AG04450 (cell line): Measurements from ENCODE around the gene OR4D1. TPM values are rescaled to one million over a fixed set of nuclear protein-coding genes. Genes with fewer than 3 reads are reported as not detected.

Experiments used
- CTCF ChIA-PET: fragments of 300-600, 350-600 bp; formaldehyde crosslinking; extraction: SDS; loops from one replicate; lab custom pipeline; 2022; ENCODE audit warnings: antibody characterized with exemption, inconsistent platforms; lab: Charles Lee
- POLR2A ChIA-PET: fragments of 350-600 bp; formaldehyde crosslinking; extraction: SDS; loops from one replicate; lab custom pipeline; 2021; ENCODE audit warnings: antibody characterized with exemption, inconsistent platforms; lab: Yijun Ruan, JAX
- DNase-seq: peaks from one replicate; pipeline ENCODE4 v3.0.0-alpha.2; 2011; ENCODE audit warnings: low read depth, low spot score
- H3K27ac ChIP-seq: one replicate; pipeline ENCODE4 v1.5.1; 2012; ENCODE audit warnings: low read depth, low read length, control low read depth
- H3K27me3 ChIP-seq: one replicate; pipeline ENCODE4 v1.6.0; 2012; ENCODE audit warnings: low read length; ENCODE audit not compliant: control insufficient read depth, insufficient read depth
- H3K4me3 ChIP-seq: 2 replicates; pipeline ENCODE4 v1.5.1; 2011; ENCODE audit warnings: mild to moderate bottlenecking, low read depth, low read length, control low read depth
- H3K9me3 ChIP-seq: 2 replicates; pipeline ENCODE4 v1.5.1; 2012; ENCODE audit warnings: low read length; ENCODE audit not compliant: control insufficient read depth, insufficient read depth
- CTCF ChIP-seq: IDR thresholded peaks from 2 replicates; pipeline ENCODE4 v1.5.1; 2011; ENCODE audit warnings: low read depth, low read length, control low read depth, inconsistent platforms
- polyA plus RNA-seq: library from polyadenylated mRNA; depleted of rRNA; stranded (reverse); fragments of >200 nt; gene quantifications from 2 replicates; pipeline ENCODE4 v1.2.3, GENCODE V29; 2011

The OR4D1 gene
- polyA plus RNA-seq, 1 experiment, result not detected

GRCh38 chr17:58174871-58175270 lies 26.7 kb downstream of the OR4D1 start:
- H3K4me3 ChIP-seq, result no peak overlapping the region
- ChIA-PET POLR2A (no interaction called here), CTCF (no interaction called here)
- no peaks in the 10 kb centered on the region for H3K9me3 ChIP-seq
- H3K27ac ChIP-seq, result no peak overlapping the region
- no peak for TF ChIP-seq CTCF
- no peaks in the 10 kb centered on the region for H3K27me3 ChIP-seq
- no peak for DNase-seq

DNA sequence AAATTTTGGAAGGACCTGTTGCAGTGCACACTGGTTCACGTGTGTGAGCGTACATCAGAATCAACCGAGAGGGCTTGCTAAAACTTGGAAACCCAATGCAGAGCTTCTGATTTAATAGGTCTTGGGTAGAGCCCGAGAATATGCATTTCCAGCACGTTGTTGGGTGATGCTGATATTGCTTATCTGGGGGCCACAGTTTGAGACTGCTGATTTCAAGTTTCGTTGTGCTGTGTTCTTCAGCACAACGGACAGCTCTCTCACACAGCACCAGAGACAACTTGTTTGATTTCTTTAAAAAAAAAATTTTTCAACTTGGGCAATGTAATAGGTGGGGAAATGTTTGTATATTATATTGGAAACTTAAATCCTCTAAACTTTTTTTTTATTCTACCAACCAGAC lies 28.0 kb downstream of the OR4D1 start:
- CTCF ChIA-PET, result no interaction called here

GRCh38 chr17:58181796-58182195 lies 33.6 kb downstream of the OR4D1 start:
- no peaks in the 10 kb centered on the region for H3K27me3 ChIP-seq
- DNase-seq, result no peak
- no peak for TF ChIP-seq CTCF
- H3K27ac ChIP-seq, result no peak overlapping the region
- H3K4me3 ChIP-seq, result no peak overlapping the region
- ChIA-PET POLR2A (no interaction called here), CTCF (no interaction called here)
- no peaks in the 10 kb centered on the region for H3K9me3 ChIP-seq

More for the DNA sequence above, 28.0 kb downstream of the OR4D1 start:
- H3K27me3 ChIP-seq, result no peaks in the 10 kb centered on the region
- POLR2A ChIA-PET, result interaction anchor here (0.7 kb wide), 1 partner anchor 93 kb away, joined by 3 read pairs; no protein-coding TSS in a partner anchor
- H3K9me3 ChIP-seq, result no peaks in the 10 kb centered on the region
- no peak for DNase-seq
- no peak for TF ChIP-seq CTCF
- H3K27ac ChIP-seq, result no peak overlapping the region
- H3K4me3 ChIP-seq, result no peak overlapping the region

DNA sequence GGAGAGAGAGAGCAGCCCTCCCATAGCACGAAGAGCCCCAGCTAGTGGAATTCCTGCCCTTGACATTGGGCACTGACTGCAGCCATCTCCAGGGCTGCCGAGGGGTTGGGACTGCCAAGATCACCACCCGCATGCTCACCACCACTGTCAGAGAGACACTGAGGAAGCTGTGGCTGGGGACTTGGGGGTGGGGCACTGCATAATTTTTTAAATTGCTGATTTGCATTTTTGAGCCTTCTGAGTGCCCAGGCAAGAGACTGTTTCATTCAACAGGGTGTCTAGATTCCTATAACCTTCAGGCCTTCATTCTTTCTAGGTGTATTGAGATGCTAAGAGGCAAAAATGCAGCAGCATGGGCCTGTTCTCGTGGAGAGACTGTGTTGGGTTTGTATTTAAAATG lies 35.3 kb downstream of the OR4D1 start:
- ChIA-PET POLR2A (no interaction called here), CTCF (no interaction called here)
- H3K27ac ChIP-seq, result no peak overlapping the region
- H3K9me3 ChIP-seq, result no peaks in the 10 kb centered on the region
- no peak for DNase-seq
- TF ChIP-seq CTCF, result no peak
- H3K27me3 ChIP-seq, result peaks cover 2% of the 10 kb centered on the region
- no peak overlapping the region for H3K4me3 ChIP-seq

DNA sequence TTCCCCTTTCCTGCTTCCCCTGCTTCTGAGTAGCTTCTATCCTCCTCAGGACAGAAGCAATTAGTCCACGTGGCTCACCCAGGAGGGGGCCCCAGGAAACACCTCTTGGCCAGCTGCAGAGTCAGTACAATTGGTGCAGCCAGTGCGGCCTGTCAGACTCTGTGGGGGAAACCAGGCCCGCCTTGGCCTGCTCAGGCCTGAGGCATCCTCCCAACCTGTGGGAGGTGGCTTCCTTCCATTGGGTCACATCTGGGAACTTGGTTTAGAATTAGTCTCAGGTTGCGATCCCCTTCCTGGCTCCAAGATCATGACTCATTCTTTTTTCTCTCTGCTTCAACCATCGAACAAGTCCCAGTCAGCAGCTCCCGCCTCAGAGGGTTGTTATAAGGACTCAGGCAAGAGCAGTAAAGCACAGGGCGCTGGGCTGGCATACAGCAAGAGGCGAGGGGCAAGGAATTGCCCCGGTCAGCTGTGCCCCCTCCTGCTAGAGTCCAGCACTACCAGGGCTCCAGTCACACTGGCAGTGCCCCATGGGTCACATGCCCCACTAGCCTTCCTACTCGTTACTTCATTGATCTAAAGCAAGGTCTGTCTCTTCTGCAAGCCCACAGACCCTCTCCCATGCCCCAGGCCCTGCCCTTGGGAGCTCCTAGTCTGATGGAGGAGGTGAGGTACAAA lies 36.3 kb downstream of the OR4D1 start:
- peaks cover 2% of the 10 kb centered on the region for H3K27me3 ChIP-seq
- ChIA-PET POLR2A (no interaction called here), CTCF (no interaction called here)
- DNase-seq, result peak; percentile 8
- H3K4me3 ChIP-seq, result no peak overlapping the region
- TF ChIP-seq CTCF, result no peak
- no peak overlapping the region for H3K27ac ChIP-seq
- no peaks in the 10 kb centered on the region for H3K9me3 ChIP-seq
